Measurements from ENCODE around the gene GARS1.

The GARS1 gene

DNA sequence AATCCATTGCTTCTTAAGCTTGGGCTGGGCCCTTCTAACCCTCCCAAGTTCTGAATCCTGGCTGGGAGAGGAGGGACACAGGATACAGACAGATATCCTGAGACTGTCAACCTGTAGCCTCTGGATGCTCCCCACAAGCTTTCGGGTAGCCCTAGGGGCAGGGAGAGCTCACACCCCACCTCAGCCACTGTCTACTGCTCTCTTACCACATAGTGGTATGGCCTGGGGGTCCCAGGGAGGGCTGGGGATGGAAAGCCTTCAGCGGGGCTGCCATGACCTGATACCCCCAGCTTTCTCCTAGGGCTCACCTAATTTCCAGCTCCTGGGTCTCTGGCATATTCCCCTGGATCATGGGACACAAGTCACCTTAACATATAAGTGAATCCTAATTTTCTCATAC, 62.5 kb downstream of the GARS1 start:
- no peak for DNase-seq

DNA sequence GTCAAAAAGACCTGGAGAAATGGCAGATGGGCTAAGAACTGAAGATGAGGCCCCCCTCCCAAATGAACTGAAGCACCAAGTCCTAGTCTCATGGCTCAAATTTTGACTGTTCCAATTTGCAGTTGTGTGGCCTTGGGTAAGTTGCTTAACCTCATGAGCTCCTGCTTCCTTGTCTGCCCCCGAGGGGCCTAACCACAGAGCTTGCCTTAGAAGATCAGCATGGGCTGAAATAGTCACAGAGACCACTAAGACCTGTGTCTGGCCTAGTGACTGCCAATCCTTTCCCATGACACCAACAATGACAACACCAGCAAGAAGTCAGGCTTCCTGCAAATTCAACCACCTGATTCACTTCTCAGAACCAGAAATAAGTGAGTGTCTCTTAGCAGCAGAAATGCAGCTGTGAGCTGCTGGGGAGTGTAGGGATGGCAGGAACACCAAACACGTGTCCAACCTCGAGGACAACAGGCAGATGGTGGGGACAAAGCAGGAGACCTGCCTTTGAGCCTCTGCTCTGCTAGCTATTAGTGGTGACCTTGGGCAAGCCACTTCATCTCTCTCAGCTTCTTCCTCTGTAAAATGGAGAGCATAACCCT, 63.9 kb downstream of the GARS1 start:
- DNase-seq, result no peak

GRCh38 chr7:30659312-30659711, 64.6 kb downstream of the GARS1 start:
- DNase-seq, result peak; percentile 63

DNA sequence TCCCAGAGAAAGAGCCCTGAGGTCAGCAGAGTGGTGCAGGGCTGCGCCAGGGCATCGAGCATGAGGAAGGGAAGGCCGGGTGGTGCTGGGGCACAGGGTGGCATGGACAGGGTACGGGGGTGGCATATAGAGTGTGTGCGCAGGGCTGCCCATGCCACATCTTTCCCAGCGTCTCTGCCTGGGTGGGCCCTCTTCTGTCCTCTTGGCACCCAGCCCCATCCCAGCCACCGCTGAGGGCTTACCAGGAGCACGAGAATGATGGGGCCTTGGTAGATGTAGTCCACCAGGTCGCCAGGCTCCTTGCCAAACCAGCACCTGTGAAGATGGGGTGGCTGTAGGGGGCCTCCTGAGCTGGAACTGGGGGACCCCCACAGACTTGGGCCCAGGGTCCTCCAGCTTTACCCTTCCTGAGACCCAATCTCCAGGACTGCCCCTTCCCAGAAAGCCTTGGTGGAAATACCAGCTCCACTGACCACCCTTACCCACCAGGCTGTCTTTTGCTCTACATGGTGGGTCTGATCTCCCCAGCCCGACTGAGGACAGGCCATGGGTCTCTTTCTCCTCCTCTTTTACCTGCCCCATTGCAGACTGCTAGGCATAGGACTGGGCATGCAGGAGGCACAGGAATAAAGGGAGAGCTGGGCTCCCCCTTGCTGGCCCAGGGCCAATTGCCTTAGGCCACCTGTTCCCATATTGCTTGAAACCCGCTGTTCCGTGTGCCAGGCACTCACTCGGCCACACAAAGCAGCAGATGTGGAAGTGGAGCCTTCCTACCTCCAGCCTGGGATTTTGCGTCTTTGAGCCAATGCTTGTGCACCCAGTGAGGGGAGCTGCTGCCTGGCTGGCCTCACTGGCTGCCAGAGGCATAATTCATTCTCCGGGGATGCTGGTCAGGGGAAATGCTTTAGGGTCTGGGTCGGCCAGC, 65.9 kb downstream of the GARS1 start:
- peak; percentile 87 for DNase-seq

DNA sequence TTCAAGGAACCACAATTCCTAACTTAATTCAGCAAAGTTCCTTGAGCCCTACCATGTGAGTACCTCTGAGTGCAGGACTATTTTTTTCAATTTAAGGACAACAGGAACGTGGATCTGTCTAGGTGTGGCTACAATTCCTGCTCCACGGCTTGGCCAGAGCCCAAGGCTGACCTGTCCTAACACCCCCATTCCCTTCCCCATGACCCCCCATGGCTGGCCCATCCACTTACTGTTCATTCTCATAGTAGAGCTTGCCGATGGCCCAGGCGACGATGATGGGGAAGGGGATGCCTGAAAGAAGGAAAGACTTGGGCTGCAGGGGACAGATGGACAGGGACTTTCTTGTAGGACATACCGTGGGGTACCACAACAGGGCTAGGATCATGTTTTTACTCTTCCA, 67.2 kb downstream of the GARS1 start:
- no peak for DNase-seq

GRCh38 chr7:30662431-30662939, 67.8 kb downstream of the GARS1 start:
- DNase-seq, result no peak

GRCh38 chr7:30663414-30663813, 68.7 kb downstream of the GARS1 start:
- no peak for DNase-seq

DNA sequence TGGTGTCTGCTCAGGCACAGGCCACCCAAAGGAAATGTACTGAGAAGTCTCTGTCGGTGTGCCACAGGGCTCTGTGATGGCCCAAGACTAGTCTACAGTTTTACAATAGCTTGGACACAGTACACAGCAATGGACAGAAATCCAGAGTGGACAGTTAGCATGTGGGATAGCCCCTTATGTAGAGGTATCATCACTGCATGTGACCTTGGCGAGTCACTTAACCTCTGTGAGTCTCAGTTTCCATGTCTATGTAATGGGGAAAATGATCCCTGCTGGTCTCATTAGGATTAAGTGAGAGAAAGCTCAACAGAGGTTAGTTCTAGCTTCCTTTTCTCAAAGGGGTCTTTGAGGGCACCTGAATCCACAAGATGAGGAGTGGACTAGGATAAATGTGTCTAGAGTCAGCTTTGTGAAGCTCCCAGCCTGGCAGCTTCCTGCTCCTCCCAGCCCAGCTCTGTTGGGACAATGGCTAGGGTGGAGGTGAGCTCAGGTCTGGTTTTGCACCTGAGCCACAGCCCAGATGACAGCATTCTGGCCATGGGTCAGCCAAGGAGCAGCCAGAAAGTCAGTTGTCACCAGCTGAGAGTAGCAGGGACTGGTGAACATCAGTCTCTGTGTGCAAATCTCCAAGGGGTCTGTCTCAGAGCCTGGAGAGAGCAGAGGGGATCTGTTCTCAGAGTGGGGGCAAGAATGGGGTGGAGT, 69.7 kb downstream of the GARS1 start:
- no peak for DNase-seq

DNA sequence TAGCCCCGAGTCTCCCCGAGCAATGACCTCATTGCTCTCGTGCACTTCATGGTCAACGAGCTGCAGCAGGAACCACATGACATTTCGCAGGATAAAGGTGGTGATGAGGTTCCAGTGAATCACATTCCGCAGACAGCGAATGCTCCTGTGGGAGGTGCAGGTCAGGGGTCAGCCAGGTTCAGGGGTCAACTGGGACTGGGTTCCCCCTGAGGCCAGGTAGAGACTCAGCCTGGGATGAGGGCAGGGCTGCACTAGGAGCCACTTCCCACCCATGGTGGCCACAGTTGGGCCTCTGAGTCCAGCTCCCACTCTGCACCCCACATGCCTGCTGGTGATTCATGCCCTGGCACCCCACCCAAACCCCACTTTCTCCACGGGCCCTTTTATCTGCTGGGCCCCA, 70.4 kb downstream of the GARS1 start:
- no peak for DNase-seq

DNA sequence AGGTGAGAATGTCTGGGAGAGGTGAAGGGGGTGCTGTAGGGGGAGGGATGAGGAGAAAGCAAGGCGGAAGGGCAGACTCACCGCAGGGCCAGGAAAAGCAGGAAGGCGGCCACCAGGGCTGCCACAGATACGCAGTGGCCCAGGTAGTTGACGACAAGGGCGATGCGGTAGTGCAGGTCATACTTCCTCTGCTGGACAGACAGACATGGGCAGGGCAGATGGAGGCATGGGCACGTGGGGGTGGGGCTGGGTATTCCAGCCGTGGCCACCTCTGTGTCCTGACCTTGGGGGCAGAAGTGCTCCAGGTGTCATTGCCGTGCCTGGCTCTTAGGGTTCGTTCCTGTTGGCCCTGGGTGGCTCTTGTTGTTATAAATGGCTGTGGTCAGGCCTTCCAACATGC, 70.8 kb downstream of the GARS1 start:
- no peak for DNase-seq

DNA sequence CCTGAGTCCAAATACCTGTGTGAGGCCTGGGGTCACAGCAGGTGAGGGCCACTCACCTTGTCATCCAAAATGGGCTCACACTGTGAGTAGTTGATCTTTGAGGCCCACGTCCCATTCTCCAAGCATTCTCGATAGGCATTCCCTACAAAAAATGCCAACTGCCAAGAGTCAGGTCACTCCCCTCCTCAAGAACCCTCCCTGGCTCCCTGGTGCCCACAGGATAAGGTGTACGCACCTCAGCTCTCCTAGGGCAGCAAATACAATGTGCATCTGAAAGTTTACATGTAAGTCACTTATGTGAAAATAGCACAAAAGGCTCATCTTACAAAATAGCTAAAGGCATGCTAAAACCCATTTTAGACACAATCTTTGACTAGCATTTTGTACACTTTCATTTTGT, 72.5 kb downstream of the GARS1 start:
- DNase-seq, result no peak

- no peak for DNase-seq
Measured at GRCh38 chr7:30668102-30668501, 73.4 kb downstream of the GARS1 start.

DNA sequence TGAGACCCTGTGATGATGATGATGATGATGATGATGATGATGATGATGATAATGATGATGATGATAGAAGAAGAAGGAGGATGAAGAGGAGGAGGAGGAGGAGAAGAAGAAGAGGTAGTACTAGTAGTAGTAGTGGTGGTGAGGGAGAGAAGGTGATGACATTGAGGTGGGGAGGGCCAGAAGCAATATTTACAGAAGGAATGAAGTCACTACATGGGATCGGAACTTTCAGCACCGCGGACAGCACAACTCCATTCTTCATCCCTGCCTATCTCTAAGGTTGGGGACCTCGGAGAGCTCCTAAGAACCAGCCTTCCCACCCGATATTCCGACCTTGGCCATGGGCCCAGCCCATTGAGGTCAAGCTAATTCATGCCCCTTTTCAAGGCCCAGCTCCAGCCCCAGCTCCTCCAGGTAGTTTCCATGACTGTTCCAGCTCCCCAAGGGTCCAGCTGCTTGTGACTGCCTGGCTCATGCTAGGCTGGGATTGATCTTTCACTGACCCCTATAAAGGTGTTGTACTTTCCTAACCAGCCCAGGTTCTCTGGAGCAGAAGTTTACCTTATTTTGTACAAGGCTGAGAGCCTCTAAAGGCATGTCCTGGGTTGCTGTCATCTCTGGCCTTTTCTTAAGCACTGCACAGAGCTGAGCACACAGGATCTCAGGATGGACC, 77.3 kb downstream of the GARS1 start:
- no peak for DNase-seq

DNA sequence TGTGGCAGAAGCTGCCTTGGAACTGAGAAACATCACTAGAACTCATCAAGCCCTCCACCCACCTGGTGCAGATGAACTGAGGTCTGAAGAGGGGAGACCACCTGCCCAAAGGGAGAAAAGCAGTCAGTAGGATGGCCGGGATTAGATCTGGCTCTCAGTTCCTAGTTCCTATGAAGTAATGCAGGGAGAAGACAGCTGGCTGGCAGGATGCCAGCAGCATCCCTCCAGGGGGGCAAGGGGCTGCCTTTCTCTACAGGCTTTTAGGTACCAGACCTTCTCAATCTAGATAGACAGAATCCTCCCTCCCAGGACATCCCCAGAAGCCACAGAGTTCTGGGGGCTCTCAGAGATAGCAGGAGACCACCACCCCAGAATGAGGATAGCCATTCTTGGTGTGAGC, 79.7 kb downstream of the GARS1 start:
- DNase-seq, result no peak

DNA sequence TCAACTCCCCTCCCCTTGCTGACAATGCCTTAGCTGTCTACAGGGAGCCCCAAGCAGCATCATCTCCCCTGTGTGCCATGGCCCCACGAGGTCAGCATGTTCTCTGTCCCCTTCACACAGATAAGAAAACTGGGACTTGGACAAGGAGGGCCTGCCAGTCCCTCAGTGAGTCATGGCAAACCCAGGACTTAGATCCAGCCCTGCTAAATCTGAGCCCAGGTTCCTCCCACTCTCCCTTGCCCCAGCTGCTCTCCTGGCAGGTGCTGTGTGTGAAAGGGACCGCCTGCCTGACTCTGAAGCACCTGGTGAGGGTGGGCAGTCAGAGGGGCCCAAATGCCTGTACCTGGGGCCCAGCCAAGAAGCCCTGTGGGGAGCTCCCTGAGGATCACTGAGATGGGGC, 80.2 kb downstream of the GARS1 start:
- peak; percentile 49 for DNase-seq

DNA sequence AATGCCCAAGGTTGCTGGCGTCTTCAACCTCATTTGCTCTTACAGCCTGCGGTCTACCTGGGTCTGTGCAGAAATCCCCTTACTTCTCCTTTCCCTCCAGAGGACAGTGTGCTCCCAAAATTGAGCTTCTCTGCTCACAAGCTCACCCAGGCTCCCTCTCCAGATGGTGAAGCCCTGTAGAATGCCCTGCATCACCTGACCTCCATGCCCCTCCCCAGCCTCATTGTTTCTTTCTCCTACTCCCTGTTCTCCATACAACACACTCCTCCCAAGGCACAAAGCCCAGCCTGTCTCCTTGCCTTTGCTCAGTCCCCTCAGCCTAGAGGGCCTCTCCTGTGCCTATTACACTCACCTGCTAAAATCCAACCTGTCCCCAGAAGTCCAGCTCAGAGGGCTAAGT, 84.1 kb downstream of the GARS1 start:
- no peak for DNase-seq

DNA sequence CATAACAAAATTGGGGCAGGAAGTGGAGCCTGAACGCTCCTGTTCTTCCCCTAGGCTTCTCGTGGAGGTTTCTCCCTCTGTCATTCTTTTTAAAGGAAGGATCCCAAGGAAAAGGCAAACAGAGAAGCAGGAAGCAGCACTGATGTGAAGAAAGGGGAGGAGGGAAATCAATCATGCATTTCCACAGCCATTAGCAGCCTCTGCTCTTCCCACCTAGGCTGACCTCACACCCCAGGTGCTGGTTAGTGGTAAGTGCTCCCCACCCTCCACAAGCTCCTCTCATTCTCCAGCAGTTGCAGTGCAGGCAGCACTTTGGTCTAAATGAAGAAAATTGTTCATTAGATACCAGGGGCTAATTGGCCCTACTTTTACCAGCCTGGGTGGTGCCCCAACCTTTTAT, 85.0 kb downstream of the GARS1 start:
- DNase-seq, result no peak

- DNase-seq, result no peak
Measured at GRCh38 chr7:30681331-30681797, 86.7 kb downstream of the GARS1 start.

GRCh38 chr7:30681815-30682211, 87.1 kb downstream of the GARS1 start:
- no peak for DNase-seq

- DNase-seq, result peak; percentile 45
Measured at GRCh38 chr7:30682212-30683083, 87.8 kb downstream of the GARS1 start, which contains the start of gene CRHR2. Gene CRHR2, minus strand, starts transcription at chr7:30682456. Its CDS starts 176 bp downstream, at chr7:30682280.

- no peak for DNase-seq
Measured at GRCh38 chr7:30683306-30683705, 88.6 kb downstream of the GARS1 start.
